HepG2 (cell line): ENCODE results near the gene PDZD2. TPM values are rescaled to one million over a fixed set of nuclear protein-coding genes. Genes with fewer than 3 reads are reported as not detected.

Source experiments
- ATAC-seq: fragments of 200-7000 bp; cut with Tn5 transposase; 3 replicates; pipeline ENCODE4 v1.9.1; 2020; ENCODE audit warnings: mild to moderate bottlenecking, moderate library complexity
- BruUV-seq: library from RNA; stranded (reverse); fragments of 400-500 nt; replicated peaks from 2 replicates; lab custom pipeline; 2021; lab: Mats Ljungman, UMichigan
- CTCF ChIA-PET: fragments of 300-600 bp; formaldehyde crosslinking; extraction: SDS; loops from one replicate; lab custom pipeline; 2021; ENCODE audit warnings: low total read pairs, inconsistent platforms, low intra/inter-chr PET ratio; lab: Yijun Ruan, JAX
- POLR2A ChIA-PET: fragments of 350-600 bp; sonication (Branson Sonifier 250); formaldehyde crosslinking; loops from one replicate; lab custom pipeline; 2020; ENCODE audit warnings: antibody characterized with exemption, inconsistent platforms; lab: Yijun Ruan, JAX
- DNase-seq: peaks from one replicate; pipeline ENCODE4 v3.0.0-alpha.2; 2015; ENCODE audit warnings: low spot score
- FAIRE-seq: peaks from 3 replicates; lab custom pipeline; 2011; peaks lifted over from hg19 to GRCh38; lab: Jason Lieb, UNC
- H2AFZ ChIP-seq: one replicate; pipeline ENCODE4 v1.6.1; 2011; ENCODE audit warnings: low read length, inconsistent platforms
- H3K27ac ChIP-seq: fragments of 300-600 bp; 3 replicates; pipeline ENCODE4 v1.8.0; 2011; ENCODE audit warnings: mixed run types, mild to moderate bottlenecking, mixed read lengths, low read length, inconsistent platforms; ENCODE audit not compliant: insufficient read depth; ENCODE audit errors: extremely low read length
- H3K27me3 ChIP-seq, 2 experiments: fragments of 200-600 bp in 1 of 2; 2 replicates in 1 of 2; 3 replicates in 1 of 2; pipeline versions ENCODE4 v1.6.0 to v1.8.0; 2011; ENCODE audit warnings: low read length in 2 of 2, mild to moderate bottlenecking in 2 of 2, moderate library complexity in 2 of 2, inconsistent platforms in 1 of 2; ENCODE audit not compliant: insufficient read depth in 2 of 2, control insufficient read depth in 1 of 2
- H3K36me3 ChIP-seq, 2 experiments: fragments of 200-600 bp in 1 of 2; replicated peaks in 1 of 2; 2 replicates in 1 of 2; 3 replicates in 1 of 2; pipeline versions ENCODE4 v1.5.1 to v1.8.0; 2011; ENCODE audit warnings: low read length in 2 of 2, inconsistent platforms in 1 of 2; ENCODE audit not compliant: insufficient read depth in 2 of 2, control insufficient read depth in 1 of 2
- H3K4me1 ChIP-seq: 2 replicates; pipeline ENCODE4 v1.5.1; 2012; ENCODE audit warnings: low read length, inconsistent platforms; ENCODE audit not compliant: insufficient read depth
- H3K4me2 ChIP-seq: 2 replicates; pipeline ENCODE4 v1.6.0; 2011; ENCODE audit warnings: low read depth, low read length, inconsistent platforms
- H3K4me3 ChIP-seq, 3 experiments: fragments of 200-600 bp in 1 of 3; sonication (generic), shearing (Covaris generic) in 1 of 3; replicated peaks in 1 of 3; 2 replicates each; pipeline ENCODE4 v1.5.1; 2011 to 2016; ENCODE audit warnings: low read length in 3 of 3, inconsistent platforms in 2 of 3, low read depth in 2 of 3, mild to moderate bottlenecking in 2 of 3, control low read depth in 1 of 3, mixed read lengths in 1 of 3; ENCODE audit not compliant: insufficient read depth in 1 of 3
- H3K79me2 ChIP-seq: one replicate; pipeline ENCODE4 v1.6.1; 2011; ENCODE audit warnings: low read length, inconsistent platforms; ENCODE audit not compliant: insufficient read depth
- H3K9ac ChIP-seq: 2 replicates; pipeline ENCODE4 v1.6.0; 2011; ENCODE audit warnings: mild to moderate bottlenecking, low read depth, low read length, inconsistent platforms; ENCODE audit not compliant: insufficient read depth
- H3K9me3 ChIP-seq: 2 replicates; pipeline ENCODE4 v1.5.1; 2012; ENCODE audit warnings: mild to moderate bottlenecking, low read length
- H4K20me1 ChIP-seq: 2 replicates; pipeline ENCODE4 v1.6.0; 2011; ENCODE audit warnings: inconsistent platforms, mild to moderate bottlenecking, low read length, moderate library complexity; ENCODE audit not compliant: insufficient read depth
- HDAC2 ChIP-seq: sonication (generic); formaldehyde crosslinking; IDR thresholded peaks from 2 replicates; pipeline ENCODE4 v1.4.0; 2020; ENCODE audit warnings: missing genetic modification reagents
- MEF2D ChIP-seq: sonication (generic); formaldehyde crosslinking; IDR thresholded peaks from 2 replicates; pipeline ENCODE4 v1.5.1; 2020; ENCODE audit warnings: mild to moderate bottlenecking, missing genetic modification reagents
- MIER3 ChIP-seq: IDR thresholded peaks from 2 replicates; pipeline ENCODE4 v1.6.1; 2016; ENCODE audit warnings: missing compliant biosample characterization, borderline replicate concordance
- MLLT10 ChIP-seq: sonication (generic); formaldehyde crosslinking; IDR thresholded peaks from 2 replicates; pipeline ENCODE4 v1.4.0; 2020; ENCODE audit warnings: missing genetic modification reagents
- MLXIP ChIP-seq: sonication (generic); formaldehyde crosslinking; IDR thresholded peaks from 2 replicates; pipeline ENCODE4 v1.9.0; 2021; ENCODE audit warnings: missing genetic modification reagents, borderline replicate concordance
- NFATC3 ChIP-seq: sonication (generic); formaldehyde crosslinking; IDR thresholded peaks from 2 replicates; pipeline ENCODE4 v1.5.1; 2020; ENCODE audit warnings: mild to moderate bottlenecking, missing genetic modification reagents
- NRL ChIP-seq: sonication (generic); formaldehyde crosslinking; IDR thresholded peaks from 2 replicates; pipeline ENCODE4 v1.5.0; 2020; ENCODE audit warnings: missing genetic modification reagents, mild to moderate bottlenecking, moderate library complexity, borderline replicate concordance
- RNF2 ChIP-seq: fragments of 450-650 bp; conservative IDR thresholded peaks from 2 replicates; pipeline ENCODE4 v1.6.1; 2016; ENCODE audit warnings: low read depth
- RXRB ChIP-seq: IDR thresholded peaks from 2 replicates; pipeline ENCODE4 v1.6.1; 2016; ENCODE audit warnings: borderline replicate concordance, missing genetic modification reagents, missing compliant biosample characterization
- SIX1 ChIP-seq: sonication (generic); formaldehyde crosslinking; IDR thresholded peaks from 2 replicates; pipeline ENCODE4 v1.4.0; 2020; ENCODE audit warnings: missing genetic modification reagents, borderline replicate concordance
- SOX6 ChIP-seq, 2 experiments: fragments of 450-650 bp in 1 of 2; sonication (generic) in 1 of 2; formaldehyde crosslinking in 1 of 2; IDR thresholded peaks; 2 replicates each; pipeline versions ENCODE4 v1.4.0 to v1.6.1; 2017 to 2020; ENCODE audit warnings: antibody characterized with exemption in 1 of 2, mild to moderate bottlenecking in 1 of 2, missing genetic modification reagents in 1 of 2
- TERF1 ChIP-seq: sonication (generic); formaldehyde crosslinking; IDR thresholded peaks from 2 replicates; pipeline ENCODE4 v1.8.0; 2022; ENCODE audit warnings: mild to moderate bottlenecking, missing genetic modification reagents, moderate library complexity
- ZIK1 ChIP-seq: sonication (generic); formaldehyde crosslinking; IDR thresholded peaks from 2 replicates; pipeline ENCODE4 v1.5.0; 2020; ENCODE audit warnings: mild to moderate bottlenecking, low read depth, missing genetic modification reagents, borderline replicate concordance
- ZKSCAN1 ChIP-seq: fragments of 150-350 bp; IDR thresholded peaks from 2 replicates; pipeline ENCODE4 v1.6.1; 2014; ENCODE audit warnings: low read length
- ZNF350 ChIP-seq: sonication (generic); formaldehyde crosslinking; IDR thresholded peaks from 2 replicates; pipeline ENCODE4 v1.4.0; 2020; ENCODE audit warnings: mild to moderate bottlenecking, low read depth, missing genetic modification reagents, borderline replicate concordance
- ZNF589 ChIP-seq: sonication (generic); formaldehyde crosslinking; conservative IDR thresholded peaks from 2 replicates; pipeline ENCODE4 v1.8.0; 2022; ENCODE audit warnings: mild to moderate bottlenecking, moderate library complexity, missing genetic modification reagents
- ZNF740 ChIP-seq: sonication (generic); formaldehyde crosslinking; IDR thresholded peaks from 2 replicates; pipeline ENCODE4 v1.4.0; 2020; ENCODE audit warnings: missing genetic modification reagents
- ZNF776 ChIP-seq: sonication (generic); formaldehyde crosslinking; IDR thresholded peaks from 2 replicates; pipeline ENCODE4 v1.4.0; 2020; ENCODE audit warnings: mild to moderate bottlenecking, missing genetic modification reagents
- WGBS: methylation state at CpG from one replicate; pipeline ENCODE4 v1.1.6; 2017; ENCODE audit warnings: low lambda C conversion rate; 5-methylcytosine and 5-hydroxymethylcytosine counted together
- in situ Hi-C: cut with HindIII; loops from 2 replicates; pipeline ENCODE4 v1.10.0; 2017; ENCODE audit warnings: low pct_unique_long_range_greater_than_20kb; ENCODE audit not compliant: extremely low pct_ligation_motif_present
- intact Hi-C: fragments of 100-400 bp; cut with micrococcal nuclease; formaldehyde crosslinking; loops from one replicate; pipeline ENCODE4 v1.10.0; 2022; ENCODE audit not compliant: unreplicated experiment
- polyA plus RNA-seq, 8 experiments: library from polyadenylated mRNA; depleted of rRNA in 3 of 8; stranded (reverse) in 7 of 8; unstranded in 1 of 8; fragments of >200 nt; fragmentation: Illumina TruSeq in 4 of 8; extraction: Trizol in 4 of 8; gene quantifications; 2 replicates each; pipeline versions ENCODE4 v1.2.1 to v1.2.3, GENCODE V29; 2011 to 2016; ENCODE audit warnings: low read depth in 4 of 8, missing spikeins in 1 of 8, mixed read lengths in 1 of 8; ENCODE audit not compliant: insufficient read depth in 1 of 8
- total RNA-seq, 5 experiments: library from RNA; depleted of rRNA; stranded (reverse); fragments of >200 nt; fragmentation: Illumina TruSeq; extraction: Trizol; gene quantifications; 2 replicates each; pipeline ENCODE4 v1.2.3, GENCODE V29; 2016; ENCODE audit warnings: low read depth in 1 of 5

PDZD2 gene
- total and polyA plus RNA-seq, 2 of the 13 experiments (the other 11 are each of a cell fraction or from before 2014, with no cell fraction given): 0.04 TPM; not detected in 1

- in situ Hi-C loops (no loop called here), intact Hi-C loops (no loop called here)
- Histone ChIP-seq H3K4me2 (no peak overlapping the region), H3K36me3 (no peaks in the 10 kb centered on the region), H3K79me2 (no peaks in the 10 kb centered on the region), H3K9ac (no peak overlapping the region), H2AFZ (no peak overlapping the region), H3K4me1 (no peaks in the 10 kb centered on the region), H3K9me3 (no peaks in the 10 kb centered on the region), H4K20me1 (no peaks in the 10 kb centered on the region), H3K27me3 (peaks cover 0 to 6% of the 10 kb centered on the region in 2 experiments; a peak in 1 of 5 replicates), H3K27ac (no peak overlapping the region), H3K4me3 (no peak overlapping the region)
- WGBS: 46% methylated on average over 6 of the region's 6 CpGs
- no peak for FAIRE-seq
- TF ChIP-seq ZNF350 (CRISPR knock-in tag): no peak
- no peak for TF ChIP-seq ZNF776
- no peak for TF ChIP-seq MLXIP
- no peak for TF ChIP-seq MEF2D (CRISPR knock-in tag)
- no peak for TF ChIP-seq HDAC2 (CRISPR knock-in tag)
- no peak for TF ChIP-seq ZNF589 (CRISPR knock-in tag)
- no peak for TF ChIP-seq NRL
- TF ChIP-seq SOX6 (IDR thresholded peaks at IDR 0.05): no peak
- no peak for TF ChIP-seq SOX6 (CRISPR knock-in tag; IDR thresholded peaks at IDR 0.05)
- TF ChIP-seq MLLT10 (CRISPR knock-in tag): no peak
- no peak for TF ChIP-seq MIER3 (CRISPR knock-in tag)
- TF ChIP-seq ZIK1 (CRISPR knock-in tag): no peak
- TF ChIP-seq ZNF740 (CRISPR knock-in tag): no peak
- no peak for TF ChIP-seq TERF1 (CRISPR knock-in tag)
- TF ChIP-seq SIX1 (CRISPR knock-in tag): no peak
- TF ChIP-seq ZKSCAN1: no peak
- TF ChIP-seq NFATC3 (CRISPR knock-in tag): no peak
- no peak for TF ChIP-seq RNF2
- TF ChIP-seq RXRB (CRISPR knock-in tag): no peak
- no TSS peak for BruUV-seq
- CTCF ChIA-PET: no interaction called here
- ATAC-seq: no peak
- no peak for DNase-seq
- POLR2A ChIA-PET: no interaction called here
Measured at GRCh38 chr5:31736127-31736526, 97.2 kb downstream of the PDZD2 start.
